ENCODE data around the gene ZNF785. TPM values are rescaled to one million over a fixed set of nuclear protein-coding genes. Genes with fewer than 3 reads are reported as not detected.
A peak's percentile ranks its signal among the peaks of the same experiment; 100 is the strongest.

The ZNF785 gene
- total and polyA plus RNA-seq, 2 of the 13 experiments (the other 11 are each of a cell fraction or from before 2014, with no cell fraction given), result 0.01 TPM; not detected in 1

DNA sequence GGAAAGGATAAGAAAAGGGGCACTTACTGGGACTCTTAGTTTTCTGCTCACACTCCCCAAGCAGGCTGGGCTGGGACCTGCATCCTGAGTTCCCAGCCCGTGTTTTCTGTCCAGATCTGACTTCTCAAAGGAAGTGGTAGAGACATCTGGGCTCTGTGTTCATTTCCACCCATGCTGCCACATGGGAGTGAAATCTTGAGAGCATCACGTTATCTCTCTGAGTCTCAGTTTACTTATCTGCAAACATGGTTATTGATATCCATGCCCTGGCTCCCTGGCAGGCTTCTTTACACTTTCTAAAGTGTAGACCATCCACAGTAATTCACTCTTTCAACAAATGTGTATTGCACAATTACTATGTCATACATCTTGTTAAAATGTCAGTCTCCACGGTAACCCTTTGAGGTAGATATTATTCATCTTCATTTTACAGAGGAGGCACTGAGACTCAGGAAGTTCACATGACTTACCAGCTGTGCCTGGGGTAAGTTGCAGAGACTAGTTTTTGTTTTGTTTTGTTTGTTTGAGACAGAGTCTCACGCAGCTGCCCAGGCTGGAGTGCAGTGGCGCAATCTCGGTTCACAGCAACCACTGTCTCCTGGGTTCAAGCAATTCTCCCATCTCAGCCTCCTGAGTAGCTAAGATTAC is 17.4 kb downstream of the ZNF785 start (continued):
- TF ChIP-seq, protein P1, sequence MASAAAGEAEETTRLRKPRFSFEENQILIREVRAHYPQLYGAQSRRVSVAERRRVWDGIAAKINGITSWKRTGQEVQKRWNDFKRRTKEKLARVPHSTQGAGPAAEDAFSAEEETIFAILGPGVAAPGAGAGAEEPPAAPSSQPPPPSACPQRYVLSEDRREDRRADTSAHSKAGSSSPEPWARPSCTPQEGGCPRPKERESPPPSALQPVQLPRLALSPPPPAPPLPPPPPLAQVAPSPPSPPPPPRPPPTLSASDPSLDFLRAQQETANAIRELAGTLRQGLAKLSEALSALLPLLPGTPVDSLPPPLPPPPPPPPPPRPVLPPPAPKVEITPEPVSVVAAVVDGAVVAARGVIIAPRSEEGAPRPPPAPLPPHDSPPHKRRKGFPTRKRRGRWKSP (CRISPR knock-in tag; IDR thresholded peaks at IDR 0.05), result peak; percentile 32; the same call in 1 of the 2 replicates
- TF ChIP-seq ZMYM2 (CRISPR knock-in tag; IDR thresholded peaks at IDR 0.05) (0 out of 2 replicates have a peak, but pooled peaks have one; percentile 16), CEBPB (IDR thresholded peaks at IDR 0.05; ENCODE audit: borderline replicate concordance, low read depth, low read length) (peak; percentile 91), GATAD2A (CRISPR knock-in tag; IDR thresholded peaks at IDR 0.05) (peak; percentile 51), HDAC1 (CRISPR knock-in tag; IDR thresholded peaks at IDR 0.05) (peak; percentile 42; the same call in 1 of the 2 replicates), FOXA1 (IDR thresholded peaks at IDR 0.05) (no peak), FOXA1 (CRISPR knock-in tag; IDR thresholded peaks at IDR 0.05) (peak; percentile 8; the same call in 1 of the 2 replicates)

DNA sequence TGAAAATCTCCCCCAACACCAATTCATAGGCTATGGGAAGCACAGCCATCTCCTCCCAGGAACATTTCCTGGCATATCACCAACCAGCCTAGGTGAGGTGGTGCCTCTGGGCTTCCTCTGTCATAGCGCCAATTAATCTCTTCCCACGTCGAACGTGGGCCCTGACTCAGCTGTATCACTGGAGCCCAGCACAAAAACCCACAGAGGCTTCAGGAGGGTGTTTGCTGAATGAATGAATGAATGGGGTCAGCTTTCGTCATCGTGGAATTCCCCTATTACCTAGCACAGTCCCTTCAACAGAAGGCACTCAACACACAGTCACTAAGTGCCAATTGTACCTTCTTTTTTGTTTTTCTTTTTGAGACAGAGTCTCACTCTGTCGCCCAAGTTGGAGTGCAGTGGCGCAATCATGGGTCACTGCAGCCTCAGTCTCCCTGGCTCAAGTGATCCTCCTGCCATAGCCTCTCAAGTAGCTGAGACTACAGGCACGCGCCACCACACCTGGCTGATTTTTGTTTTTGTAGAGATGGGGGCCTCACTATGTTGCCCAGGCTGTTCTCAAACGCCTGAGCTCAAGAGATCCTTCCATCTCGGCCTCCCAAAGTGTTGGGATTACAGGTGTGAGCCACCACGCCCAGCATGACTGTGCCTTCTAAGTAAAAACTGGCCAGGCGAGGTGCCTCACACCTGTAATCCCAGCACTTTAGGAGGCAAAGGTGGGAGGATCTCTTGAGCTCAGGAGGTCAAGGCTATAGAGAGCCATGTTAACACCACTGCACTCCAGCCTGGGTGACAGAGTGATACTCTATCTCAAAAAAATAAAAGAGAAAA is 18.1 kb downstream of the ZNF785 start:
- DNase-seq (ENCODE audit: low spot score) (no peak), FAIRE-seq (peak; percentile 26), ATAC-seq (no peak)
- no peaks in the 10 kb centered on the region for H3K9me3 ChIP-seq (ENCODE audit: low read length)
- H3K79me2 ChIP-seq (ENCODE audit: insufficient read depth, low read length), result peaks cover 2% of the 10 kb centered on the region
- no peaks in the 10 kb centered on the region for H4K20me1 ChIP-seq (ENCODE audit: insufficient read depth, low read length)
- no peak overlapping the region for H3K27ac ChIP-seq (ENCODE audit: extremely low read length, insufficient read depth, low read length)
- H3K9ac ChIP-seq (ENCODE audit: insufficient read depth, low read depth, low read length), result no peak overlapping the region
- no peaks in the 10 kb centered on the region for H3K27me3 ChIP-seq (ENCODE audit: control insufficient read depth in 1 of 2, insufficient read depth in 2 of 2, low read length in 2 of 2)
- intact Hi-C loops (cut with micrococcal nuclease; ENCODE audit: unreplicated experiment) (loop anchor here (1.0 kb wide), 1 partner anchor 28 kb away; no protein-coding TSS in a partner anchor), in situ Hi-C loops (cut with HindIII; ENCODE audit: extremely low pct_ligation_motif_present, low pct_unique_long_range_greater_than_20kb) (no loop called here)
- H3K4me2 ChIP-seq (ENCODE audit: low read depth, low read length), result peak overlapping the region; percentile 37; the same call in 1 of the 2 replicates
- peaks cover 49% of the 10 kb centered on the region for H3K4me1 ChIP-seq (ENCODE audit: insufficient read depth, low read length)
- 41% methylated on average over 14 of the region's 14 CpGs for WGBS (ENCODE audit: low lambda C conversion rate)
- CTCF ChIA-PET (ENCODE audit: low intra/inter-chr PET ratio, low total read pairs), result no interaction called here
- POLR2A ChIA-PET, result interaction anchor here (1.0 to 3.9 kb wide), 7 partner anchors 10 to 122 kb away, joined by 3 to 36 read pairs (median 5); partner anchors contain the start of genes SEPHS2, ZNF689, ZNF747 and ZNF764
- no TSS peak for BruUV-seq (replicated peaks)
- H3K36me3 ChIP-seq (replicated peaks in 1 of 2; ENCODE audit: control insufficient read depth in 1 of 2, insufficient read depth in 2 of 2, low read length in 2 of 2), result no peaks in the 10 kb centered on the region
- no peak overlapping the region for H2AFZ ChIP-seq (ENCODE audit: low read length)
- H3K4me3 ChIP-seq (replicated peaks in 1 of 3; ENCODE audit: insufficient read depth in 1 of 3, low read depth in 2 of 3, low read length in 3 of 3), result no peak overlapping the region
- TF ChIP-seq, protein P2, sequence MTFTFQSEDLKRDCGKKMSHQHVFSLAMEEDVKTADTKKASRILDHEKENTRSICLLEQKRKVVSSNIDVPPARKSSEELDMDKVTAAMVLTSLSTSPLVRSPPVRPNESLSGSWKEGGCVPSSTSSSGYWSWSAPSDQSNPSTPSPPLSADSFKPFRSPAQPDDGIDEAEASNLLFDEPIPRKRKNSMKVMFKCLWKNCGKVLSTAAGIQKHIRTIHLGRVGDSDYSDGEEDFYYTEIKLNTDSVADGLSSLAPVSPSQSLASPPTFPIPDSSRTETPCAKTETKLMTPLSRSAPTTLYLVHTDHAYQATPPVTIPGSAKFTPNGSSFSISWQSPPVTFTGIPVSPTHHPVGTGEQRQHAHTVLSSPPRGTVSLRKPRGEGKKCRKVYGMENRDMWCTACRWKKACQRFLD (CRISPR knock-in tag; IDR thresholded peaks at IDR 0.05; ENCODE audit: borderline replicate concordance), result no peak
- TF ChIP-seq ZNF263 (CRISPR knock-in tag; IDR thresholded peaks at IDR 0.05), result no peak
- TF ChIP-seq ARNT2 (CRISPR knock-in tag; IDR thresholded peaks at IDR 0.05; ENCODE audit: low read depth), result no peak
- TF ChIP-seq RXRB (CRISPR knock-in tag; IDR thresholded peaks at IDR 0.05; ENCODE audit: borderline replicate concordance), result no peak
- TF ChIP-seq HIVEP1 (CRISPR knock-in tag; IDR thresholded peaks at IDR 0.05), result peak; percentile 51; the same call in 1 of the 2 replicates
- TF ChIP-seq, protein P3, sequence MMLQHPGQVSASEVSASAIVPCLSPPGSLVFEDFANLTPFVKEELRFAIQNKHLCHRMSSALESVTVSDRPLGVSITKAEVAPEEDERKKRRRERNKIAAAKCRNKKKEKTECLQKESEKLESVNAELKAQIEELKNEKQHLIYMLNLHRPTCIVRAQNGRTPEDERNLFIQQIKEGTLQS (CRISPR knock-in tag; IDR thresholded peaks at IDR 0.05), result no peak
- no peak for TF ChIP-seq ZNF317 (CRISPR knock-in tag; IDR thresholded peaks at IDR 0.05)
- TF ChIP-seq ZNF850 (CRISPR knock-in tag; conservative IDR thresholded peaks at IDR 0.05), result no peak
- no peak for TF ChIP-seq CREM (IDR thresholded peaks at IDR 0.05)
- no peak for TF ChIP-seq CREM (CRISPR knock-in tag; IDR thresholded peaks at IDR 0.05)
- TF ChIP-seq XRCC5 (optimal IDR thresholded peaks at IDR 0.05; ENCODE audit: low read length), result no peak
- no peak for TF ChIP-seq KLF15 (CRISPR knock-in tag; IDR thresholded peaks at IDR 0.05; ENCODE audit: borderline replicate concordance)
- TF ChIP-seq KMT2A (CRISPR knock-in tag; IDR thresholded peaks at IDR 0.05), result no peak
- TF ChIP-seq, protein P4, sequence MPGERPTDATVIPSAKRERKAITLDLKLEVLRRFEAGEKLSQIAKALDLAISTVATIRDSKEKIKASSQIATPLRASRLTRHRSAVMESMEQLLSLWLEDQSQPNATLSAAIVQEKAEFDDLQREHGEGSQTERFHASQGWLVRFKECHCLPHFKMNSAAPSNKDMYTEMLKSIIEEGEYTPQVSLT (CRISPR knock-in tag; IDR thresholded peaks at IDR 0.05; ENCODE audit: borderline replicate concordance, low read depth), result no peak
